Cortex of kidney (tissue), 1 donor: ENCODE results near the gene TMEM184A.

Experiments used
- DNase-seq: peaks from one replicate; lab custom pipeline; 2025; lab: John Stamatoyannopoulos, UW

TMEM184A gene

DNA sequence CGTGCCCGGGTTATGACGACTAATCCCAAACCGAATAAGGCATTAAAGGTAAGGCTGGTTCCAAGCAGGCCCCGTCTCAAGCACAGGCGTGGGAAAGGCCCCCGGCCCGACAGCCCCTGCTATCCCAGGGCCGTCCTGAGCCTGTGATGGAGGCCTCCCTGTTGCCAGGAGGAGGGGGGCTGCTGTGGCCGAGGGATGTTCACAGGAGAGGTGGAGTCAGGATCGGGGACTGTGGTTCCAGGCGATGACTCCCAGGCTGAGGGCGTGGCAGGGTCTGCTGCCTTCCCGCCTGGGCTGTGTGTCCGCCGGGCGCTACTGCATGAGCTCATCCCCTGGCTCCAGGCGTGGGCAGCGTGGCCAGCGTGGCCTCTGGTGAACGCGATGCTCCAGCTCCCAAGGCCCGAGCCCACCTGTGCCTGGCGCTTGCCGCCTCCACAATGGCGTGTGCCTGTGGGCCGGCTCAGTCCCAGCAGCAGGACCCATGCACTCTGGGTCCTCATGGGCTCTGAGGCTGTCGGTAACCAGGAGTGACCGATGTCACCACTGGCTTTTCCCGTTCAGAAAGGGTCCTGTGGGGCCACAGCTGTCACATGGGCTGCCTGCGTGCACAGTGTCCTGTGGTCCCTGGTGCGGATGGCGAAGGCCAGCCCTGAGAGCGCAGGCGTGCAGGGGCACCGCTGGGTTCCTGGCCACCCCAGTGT is 16.7 kb downstream of the TMEM184A start:
- DNase-seq: no peak

DNA sequence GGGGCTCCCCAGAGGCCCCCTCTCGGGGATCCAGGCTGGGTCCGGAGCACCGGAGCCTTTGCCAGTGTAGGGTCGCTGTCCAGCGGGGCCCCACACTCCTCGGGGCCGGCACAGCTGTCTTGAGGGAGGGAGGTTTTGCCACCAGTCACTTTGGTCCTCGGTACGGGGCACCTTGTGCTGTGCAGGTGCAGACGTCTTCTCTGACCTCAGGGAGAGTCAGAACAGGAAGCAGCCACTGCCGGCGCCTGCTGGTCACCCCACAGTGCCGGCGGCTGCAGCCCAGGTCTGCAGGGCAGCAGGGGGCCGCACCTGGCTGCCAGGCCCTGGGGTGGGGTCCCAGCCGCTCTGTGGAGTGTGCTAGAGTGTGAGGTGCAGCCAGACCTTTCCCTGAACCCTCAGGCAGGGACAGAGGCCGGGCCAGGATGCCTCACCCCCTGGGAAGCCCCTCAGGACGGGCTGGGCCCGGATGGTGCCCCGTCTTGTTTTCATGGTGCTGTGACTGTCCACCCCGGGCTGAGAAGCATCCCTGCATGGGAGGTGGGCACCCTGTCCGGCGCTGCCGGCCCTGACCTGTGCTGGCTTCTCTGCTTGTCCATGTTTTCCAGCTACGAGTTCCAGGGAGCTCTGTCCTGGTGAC is 17.3 kb downstream of the TMEM184A start:
- DNase-seq: no peak

DNA sequence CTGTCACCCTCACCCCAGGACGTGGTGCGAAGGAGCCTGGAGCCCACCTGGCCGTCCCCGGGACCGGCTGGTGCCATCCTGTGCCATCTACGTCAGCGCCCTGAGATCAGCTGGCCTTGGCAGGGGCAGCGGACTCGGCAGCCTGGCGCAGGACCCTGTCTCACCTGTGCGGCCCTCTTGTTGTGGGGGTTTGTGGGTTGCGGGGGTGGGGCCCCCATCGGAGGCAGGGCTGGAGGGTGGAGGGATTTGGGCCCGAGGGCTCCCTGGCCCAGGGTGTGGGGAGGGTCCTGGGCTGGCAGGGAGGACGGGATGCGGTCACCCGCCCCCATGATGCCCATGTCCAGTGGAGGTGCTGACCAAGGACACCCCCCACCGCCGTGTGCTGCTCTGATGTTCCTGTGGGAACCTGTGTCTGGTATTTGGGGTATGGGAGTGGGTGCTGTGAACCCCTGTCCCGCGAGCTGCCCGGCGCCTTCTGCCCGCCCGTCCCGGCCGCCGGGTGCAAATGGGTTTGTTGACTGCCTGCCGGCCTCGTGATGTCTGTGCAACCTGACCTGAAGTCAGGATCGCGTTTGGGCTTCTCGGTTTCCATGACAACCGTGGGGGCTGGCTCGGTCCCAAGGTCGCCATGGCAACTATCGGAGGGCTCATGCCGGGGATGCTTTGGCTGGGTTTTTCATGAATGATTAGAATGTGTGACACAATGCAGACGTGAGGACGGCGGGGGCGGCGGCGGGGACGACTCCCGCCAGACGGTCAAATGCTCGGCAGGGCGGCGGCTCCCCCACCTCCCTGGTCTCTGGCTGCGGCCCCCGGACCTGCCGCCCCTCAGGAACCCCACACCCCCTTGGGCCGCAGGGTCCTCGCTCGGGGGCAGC is 18.2 kb downstream of the TMEM184A start:
- no peak for DNase-seq

DNA sequence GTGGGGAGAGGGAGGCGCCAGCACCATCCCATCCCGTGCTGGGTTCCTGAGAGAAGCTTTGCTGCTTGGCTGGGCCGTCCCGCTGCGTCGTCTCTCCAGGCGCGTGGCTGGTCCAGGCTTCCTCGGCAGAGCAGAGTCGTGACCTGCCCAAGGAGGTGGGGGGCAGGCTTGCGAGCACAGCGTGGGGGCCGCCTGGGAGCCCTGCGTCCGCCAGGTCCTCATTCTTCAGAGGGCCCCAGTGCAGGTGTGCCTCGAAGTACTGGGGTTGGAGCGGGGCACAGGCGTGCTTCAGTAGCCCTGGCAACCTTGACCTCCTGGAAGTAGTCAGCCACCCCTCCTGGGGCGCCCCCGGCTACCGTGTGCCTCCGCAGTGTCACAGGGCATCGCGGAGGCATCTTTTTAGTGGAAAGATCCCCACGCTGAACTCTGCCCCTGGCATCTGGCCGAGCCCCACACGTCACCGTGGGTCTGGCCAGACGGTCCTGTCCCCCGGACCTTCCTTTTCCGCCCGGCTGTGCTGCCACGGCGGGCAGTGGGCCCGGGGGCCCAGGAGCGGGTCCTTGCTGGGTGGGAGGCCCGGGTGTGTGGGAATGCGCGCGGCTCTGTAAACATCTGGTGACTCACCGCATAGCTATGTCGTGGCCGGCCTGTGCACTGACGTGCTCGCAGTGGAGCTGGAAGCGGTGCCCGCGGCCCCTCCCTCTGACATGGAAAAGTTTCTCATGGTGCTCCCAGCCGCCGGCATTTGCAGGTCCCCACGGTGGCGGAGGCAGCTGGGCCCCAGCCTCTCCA is 19.1 kb downstream of the TMEM184A start:
- no peak for DNase-seq

DNA sequence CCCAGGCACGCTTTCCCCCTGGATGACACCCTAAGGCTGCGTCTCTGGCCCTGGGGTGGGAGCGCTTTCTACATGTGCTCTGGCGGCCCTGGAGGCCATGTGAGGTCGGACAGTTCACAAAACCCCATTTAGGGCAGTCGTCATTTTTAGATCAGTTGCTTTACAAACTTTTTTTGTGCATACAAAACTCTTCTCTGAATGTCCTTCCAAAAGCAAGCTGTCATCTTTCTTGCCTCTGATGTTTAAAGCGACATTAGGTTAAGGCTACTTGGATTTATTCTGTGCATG is 19.6 kb downstream of the TMEM184A start:
- no peak for DNase-seq

DNA sequence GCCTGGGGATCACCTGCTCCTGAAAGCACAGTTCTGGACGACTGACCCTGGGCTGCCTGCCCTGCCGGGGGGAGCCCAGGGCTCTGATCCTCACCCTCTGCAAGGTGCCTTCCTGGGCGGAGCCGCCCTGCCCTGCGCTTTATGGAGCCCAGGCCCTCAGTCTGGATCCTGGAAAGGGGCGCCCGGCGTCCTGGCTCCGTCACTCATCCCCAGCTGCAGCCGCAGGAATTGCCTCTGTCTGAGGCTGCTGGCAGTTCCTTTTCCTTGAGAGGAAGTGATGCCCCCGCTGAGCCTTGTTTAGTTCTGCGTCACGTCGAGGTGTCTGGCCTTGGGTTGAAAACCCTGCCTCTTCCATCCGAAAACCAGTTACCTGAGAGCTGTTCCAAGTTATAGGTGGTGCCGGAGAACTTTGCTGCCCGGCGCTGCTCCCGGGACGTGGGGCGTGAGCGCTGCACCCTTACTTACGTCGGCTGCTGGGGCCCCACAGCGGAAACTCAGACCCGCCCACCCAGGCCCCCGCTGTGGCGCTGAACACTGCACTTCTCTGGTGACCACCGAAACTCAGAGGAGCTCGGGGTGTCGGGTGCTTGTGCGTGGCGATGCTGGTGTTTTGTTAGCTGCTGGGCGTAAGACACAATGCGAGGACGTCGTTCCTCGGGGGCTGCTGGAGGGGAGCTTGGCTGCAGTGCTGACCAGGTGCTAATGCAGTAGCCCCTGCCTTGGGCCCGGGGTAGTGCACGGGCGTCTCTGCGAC is 20.1 kb downstream of the TMEM184A start:
- DNase-seq: no peak

DNA sequence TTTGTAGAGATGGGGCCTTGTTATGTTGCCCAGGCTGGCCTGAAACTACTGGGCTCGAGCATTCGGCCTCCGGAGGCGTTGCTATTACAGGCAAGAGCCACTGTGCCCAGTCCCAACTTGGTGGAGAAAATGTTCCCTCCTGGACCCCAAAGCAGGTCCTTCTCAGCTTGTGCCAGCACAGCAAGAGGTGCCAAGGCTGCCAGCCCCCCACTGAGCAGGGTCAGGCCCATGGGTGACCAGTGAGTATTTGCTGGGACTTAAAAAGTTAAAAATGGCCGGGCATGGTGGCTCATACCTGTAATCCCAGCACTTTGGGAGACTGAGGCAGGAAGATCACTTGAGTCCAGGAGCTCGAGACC is 20.9 kb downstream of the TMEM184A start:
- no peak for DNase-seq

DNA sequence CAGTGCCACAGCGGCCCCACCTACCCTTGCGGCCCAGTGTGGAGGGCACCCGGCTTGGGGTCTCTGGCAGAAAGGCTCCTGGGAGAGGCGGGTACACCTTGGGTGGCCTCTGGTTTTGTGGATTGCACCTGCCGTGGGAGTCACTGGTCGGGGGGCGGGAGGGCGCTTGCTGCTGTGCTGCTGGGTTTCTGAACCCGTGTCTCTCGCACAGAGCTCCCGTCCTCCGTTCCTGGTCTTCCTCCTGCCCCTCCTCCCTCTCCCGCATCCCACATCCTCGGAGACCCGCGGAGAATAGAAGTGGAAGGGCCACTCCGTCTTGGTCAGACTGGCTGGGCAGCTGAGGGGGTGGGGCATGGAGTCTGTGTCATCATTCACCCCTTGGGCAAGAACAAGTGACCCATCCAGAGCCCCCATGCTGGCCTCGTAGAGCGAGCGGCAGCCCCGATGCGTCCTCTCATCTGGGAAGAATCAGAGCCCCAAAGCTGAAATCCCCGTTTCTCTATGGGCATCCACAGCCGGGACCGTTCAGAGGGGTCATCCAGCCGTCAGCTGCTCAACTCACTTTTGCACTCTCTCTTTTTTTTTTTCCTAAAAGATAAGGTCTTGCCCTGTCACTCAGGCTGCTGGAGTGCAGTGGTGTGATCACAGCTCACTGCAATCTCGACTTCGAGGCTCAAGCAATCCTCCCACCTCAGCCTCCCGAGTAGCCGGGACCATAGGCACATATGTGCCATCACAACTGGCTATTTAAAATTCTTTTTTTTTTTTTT is 21.5 kb downstream of the TMEM184A start:
- no peak for DNase-seq

DNA sequence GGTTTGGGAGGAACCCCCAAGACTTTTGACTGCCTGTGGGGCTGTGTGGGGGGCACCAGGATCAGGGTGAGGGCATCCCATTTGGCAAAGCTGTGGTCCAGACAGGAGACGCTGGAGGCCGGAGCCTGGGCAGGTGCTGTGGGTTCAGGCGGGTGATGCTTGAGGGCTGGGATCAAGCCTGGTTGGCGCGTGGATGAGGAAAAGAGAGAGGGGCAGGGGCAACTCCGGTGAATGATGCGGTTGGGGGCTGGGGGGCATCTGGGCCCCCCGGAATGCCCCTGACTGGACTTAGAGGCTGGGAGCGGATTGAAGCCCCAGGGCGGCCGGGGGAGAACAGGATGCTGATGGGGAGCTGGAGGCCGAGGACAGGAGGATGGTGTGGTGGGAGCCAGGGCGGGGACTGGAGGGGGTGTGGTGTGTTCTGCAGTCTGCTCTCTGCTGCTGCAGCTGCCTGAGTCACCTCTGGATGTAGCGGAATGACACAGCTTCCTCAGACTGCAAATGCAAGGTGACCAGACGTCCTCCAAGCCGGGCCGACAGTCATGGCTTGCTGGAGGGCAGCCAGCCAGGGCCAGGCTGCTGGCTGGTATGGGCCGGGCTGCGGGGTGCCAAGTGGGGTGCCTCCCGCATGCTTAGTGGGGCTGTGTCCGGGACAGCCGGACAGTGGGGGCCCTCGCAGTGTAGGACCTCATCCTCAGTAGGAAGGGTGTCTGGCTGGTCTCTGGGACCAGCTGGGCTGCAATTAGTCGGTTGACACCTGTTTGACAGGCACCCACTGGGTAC is 22.3 kb downstream of the TMEM184A start:
- no peak for DNase-seq

DNA sequence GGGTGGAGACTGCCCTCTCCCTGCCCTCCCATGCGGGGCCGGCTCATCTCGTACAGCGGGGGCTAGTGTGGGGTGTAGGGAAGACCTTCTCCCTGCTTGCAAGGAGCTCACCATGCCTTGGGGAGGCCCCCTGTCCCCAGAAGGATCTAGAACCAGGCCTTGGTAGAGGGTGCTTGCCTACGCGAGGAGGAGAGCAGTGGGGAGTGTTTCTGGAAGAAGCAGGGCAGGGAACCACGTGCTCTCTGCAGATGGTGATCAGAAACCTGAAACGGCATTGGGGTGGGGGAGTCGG is 22.8 kb downstream of the TMEM184A start:
- DNase-seq: no peak

DNA sequence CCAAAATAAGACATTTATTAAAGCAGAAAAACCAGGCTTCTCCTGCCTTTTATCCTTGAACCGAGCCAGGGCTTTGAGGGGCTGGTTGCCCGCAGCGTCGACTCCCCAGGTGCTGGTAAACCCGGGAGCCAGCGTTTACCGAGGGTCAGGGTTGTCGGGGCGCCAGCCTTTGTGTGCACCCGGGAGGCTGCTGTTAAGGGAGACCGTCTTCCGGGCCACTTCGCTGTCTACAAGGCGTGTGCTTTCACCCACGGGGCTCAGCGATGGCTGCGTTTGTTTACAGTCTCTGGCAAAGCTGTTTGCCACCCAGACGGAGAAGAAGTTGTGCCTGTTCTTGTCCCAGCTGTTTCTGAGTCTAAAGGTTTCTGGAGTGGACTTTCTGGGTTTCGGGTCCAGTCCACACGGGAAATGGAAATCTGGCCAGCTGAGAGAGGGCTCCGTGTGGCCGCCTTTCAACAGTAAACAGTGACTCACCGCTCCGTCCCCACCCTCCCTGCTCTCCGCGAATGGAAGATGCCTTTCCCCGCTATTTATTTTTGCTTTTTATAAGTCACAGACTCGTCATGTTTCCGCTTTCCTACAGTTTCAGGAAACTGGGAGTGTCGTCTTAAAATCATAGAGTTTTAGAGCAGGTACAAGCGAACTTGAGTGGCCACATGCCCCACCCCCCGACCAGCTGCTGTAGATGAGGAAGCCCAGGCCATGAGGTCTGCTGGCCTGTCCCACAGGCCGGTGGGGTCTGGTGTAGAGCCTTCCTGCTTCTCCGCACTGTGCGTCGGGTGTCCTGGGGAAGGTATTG is 23.4 kb downstream of the TMEM184A start:
- no peak for DNase-seq

DNA sequence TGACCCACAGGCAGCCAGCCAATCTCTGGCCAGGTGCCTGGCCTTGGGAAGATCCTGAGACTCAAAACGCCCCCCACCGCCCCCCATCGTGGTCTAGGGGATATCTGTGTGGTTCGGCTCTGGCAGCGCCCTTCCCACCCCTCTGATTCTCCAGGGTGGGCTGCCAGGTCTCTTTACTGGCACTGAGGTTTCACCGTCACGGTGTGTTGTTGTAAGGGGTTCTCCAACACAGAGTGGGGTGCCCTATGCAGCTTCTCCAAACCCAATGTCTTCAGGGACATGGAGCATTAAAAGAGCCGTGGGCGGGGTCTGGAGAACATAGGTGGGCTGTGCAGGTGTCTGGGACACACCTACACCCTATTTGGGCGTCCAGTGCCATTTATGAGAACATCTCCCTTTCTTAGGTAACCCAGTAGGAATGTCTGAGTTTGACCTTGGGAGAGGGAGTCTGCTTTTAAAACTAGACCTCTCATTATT is 24.0 kb downstream of the TMEM184A start:
- DNase-seq: no peak

DNA sequence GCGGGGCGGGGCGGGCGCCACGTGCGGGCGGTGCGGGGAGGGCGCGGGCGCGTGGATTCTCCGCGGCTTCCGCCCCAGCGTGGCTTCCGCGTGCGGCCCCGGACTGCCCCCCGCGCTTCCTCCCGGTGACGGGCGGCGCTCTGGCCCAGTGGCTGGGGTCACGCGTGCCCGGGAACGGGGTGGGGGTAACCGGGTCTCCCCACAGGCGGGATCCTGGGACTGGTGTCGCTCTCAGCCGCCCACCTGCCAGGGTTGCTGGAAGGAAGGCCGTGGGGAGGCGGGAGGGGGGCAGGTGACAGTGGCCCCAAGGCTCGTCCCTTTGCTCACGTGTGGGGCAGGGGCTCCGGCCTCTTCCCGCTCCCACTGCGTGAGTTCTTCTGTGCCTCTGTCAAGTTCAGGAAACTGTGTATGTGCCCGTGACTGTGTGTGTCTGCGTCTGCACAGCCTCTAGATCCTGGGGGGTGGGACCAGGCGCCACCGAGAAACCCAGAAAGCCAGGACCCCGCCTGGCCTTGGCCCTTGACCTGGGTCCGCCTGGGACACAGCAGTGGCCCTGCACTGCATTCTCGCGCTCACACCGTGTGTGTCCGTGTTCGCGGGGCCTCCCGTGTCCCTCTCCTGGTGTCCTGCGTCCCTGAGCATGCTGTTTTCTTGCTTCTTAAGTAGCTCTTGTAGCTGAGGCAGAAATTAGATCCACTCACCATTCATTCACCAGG is 24.6 kb downstream of the TMEM184A start:
- no peak for DNase-seq

DNA sequence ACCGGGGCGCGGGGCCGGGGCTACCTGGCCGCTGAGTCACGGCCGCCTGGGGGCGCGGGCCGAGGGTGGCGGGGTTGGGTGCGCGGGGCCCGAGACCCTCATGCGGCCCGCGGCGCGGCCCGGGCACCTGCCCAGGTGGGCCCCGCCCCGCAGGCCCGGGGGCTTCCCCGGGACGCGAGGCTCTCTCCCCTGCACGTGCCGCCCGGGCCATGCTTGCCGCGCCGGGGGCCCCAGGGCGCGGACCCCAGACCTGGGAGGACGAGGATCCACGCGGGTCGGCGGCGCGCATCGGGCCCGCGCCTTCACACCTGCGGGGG is 25.1 kb downstream of the TMEM184A start:
- no peak for DNase-seq

DNA sequence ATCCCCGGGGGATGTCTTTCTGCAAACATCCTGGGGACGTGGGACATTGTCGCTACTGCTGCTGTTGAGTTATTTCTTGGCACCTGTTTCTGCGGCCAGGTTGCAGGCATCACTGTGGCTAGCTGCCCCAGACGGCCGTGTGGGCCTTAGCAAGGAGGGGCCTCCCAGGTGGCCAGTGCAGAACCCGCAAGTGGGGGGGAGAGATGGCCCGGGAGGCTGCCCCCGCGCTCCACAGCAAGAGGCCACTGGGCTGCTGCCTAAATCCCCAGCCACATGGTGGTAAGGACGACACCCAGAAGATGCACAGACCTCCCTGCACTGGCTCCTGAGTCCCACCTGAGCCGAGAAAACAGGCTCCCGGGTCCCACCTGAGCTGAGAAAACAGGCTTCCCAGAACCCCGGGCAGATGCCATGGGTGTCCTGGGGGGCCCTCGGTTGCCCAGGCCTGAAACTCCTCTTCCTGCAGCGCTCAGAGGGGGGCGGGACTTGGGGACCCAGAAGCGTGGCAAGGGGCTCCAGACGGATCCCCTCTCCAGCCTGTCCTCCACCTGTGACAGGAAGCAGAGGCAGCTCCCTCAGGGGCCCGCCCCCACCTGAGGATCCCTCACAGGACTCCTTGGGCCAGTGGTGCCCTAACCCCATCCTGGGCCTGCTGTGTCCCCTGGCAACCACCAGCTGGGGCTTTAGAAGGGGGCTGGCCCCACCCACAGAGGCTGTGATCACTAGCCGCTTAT is 26.5 kb downstream of the TMEM184A start:
- DNase-seq: no peak

DNA sequence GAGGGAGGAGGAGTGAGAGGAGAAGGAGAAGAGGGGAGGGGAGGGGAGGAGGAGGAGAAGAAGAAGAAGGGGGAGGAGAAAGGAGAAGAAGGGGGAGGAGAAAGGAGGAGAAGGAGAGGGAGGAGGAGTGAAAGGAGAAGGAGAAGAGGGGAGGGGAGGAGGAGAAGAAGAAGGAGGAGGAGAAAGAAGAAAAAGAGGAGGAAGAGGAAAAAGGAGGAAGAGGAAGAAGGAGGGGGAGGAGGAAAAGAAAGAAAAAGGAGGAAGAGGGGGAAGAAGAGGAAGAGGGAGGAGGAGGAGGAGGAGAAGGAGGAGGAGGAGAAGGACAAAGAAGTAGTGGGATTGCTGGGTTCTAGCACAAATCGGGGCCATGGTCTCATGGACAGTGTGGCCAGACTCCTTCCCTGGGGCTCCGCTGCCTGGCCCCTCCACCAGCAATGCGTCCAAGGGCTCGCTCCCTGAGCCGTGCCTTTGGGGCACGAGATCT is 29.7 kb downstream of the TMEM184A start:
- no peak for DNase-seq

DNA sequence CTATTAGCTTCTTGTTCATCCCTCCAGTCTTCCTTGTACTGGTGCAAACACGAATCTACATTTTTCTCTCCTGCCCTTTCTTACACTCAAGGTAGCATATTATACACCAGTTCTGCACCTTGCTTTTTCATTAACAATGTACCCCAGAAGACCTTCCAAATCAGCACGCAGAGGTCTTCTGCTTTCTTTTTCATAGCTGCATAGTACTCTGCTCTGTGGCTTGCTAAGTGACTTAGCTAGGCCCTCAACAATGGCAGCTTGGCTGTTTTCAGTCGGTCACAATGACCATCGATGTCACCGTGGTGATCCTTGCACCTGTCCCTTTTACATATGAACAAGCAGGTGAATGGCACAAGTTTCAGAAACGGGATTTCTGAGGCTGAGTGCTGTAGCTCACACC is 30.6 kb downstream of the TMEM184A start:
- DNase-seq: no peak

DNA sequence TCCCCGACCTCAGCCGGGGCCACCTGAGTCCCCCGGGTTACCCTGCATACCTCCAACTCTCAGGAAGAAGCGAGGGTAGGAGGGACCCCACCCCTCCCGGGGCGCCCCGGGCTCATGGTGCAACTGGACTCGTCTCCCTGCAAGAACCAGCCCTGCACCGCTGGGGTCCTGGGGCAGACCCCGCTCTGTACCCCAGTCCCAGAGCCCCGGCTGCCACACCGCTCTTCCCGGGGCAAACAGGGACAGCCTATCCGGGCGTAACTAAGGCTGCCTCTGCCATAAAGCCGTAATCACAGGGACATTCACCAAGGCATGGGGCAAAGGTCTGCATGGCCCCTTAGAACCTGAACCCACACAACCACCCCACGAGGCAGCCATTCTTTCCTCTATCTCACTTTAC is 32.2 kb downstream of the TMEM184A start:
- DNase-seq: no peak
